Astrocyte (in vitro differentiated cells and primary cell): Measurements from ENCODE around the gene BLZF1.

Experiments
- EZH2 ChIP-seq: IDR thresholded peaks from 2 replicates; pipeline ENCODE4 v1.6.1; 2012; ENCODE audit warnings: mild to moderate bottlenecking, low read length, inconsistent platforms; ENCODE audit not compliant: insufficient read depth
- TF ChIP-seq, protein P1 (sequence below): IDR thresholded peaks from 2 replicates; pipeline ENCODE4 v1.5.1; 2011; ENCODE audit warnings: low read depth, mild to moderate bottlenecking, inconsistent platforms, low read length, moderate library complexity; ENCODE audit not compliant: insufficient read depth

DNA sequence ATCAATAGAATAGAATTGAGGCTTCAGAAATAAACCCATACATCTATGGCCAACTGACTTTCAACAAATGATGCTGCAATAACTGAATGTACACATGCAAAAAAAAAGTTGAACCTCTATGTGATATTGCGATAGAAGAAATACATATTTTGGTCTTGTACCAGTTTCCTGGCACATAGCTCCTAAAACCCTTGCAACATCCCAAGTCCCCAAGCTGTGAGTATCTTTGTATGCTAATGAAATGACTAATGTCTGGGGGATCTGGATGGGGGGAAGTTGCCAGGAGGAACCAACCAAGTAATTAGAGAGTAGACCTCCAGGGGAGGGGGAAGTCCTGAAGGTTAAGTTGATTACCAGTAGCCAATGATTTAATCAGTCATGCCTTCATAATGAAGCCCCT is 24.4 kb downstream of the BLZF1 start:
- TF ChIP-seq, protein P1, sequence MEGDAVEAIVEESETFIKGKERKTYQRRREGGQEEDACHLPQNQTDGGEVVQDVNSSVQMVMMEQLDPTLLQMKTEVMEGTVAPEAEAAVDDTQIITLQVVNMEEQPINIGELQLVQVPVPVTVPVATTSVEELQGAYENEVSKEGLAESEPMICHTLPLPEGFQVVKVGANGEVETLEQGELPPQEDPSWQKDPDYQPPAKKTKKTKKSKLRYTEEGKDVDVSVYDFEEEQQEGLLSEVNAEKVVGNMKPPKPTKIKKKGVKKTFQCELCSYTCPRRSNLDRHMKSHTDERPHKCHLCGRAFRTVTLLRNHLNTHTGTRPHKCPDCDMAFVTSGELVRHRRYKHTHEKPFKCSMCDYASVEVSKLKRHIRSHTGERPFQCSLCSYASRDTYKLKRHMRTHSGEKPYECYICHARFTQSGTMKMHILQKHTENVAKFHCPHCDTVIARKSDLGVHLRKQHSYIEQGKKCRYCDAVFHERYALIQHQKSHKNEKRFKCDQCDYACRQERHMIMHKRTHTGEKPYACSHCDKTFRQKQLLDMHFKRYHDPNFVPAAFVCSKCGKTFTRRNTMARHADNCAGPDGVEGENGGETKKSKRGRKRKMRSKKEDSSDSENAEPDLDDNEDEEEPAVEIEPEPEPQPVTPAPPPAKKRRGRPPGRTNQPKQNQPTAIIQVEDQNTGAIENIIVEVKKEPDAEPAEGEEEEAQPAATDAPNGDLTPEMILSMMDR = no peak
- TF ChIP-seq EZH2 = no peak
